Prostate gland (tissue), 2 donors: ENCODE measurements around the gene ALPK3.

Experiments used
- POLR2A ChIP-seq: fragments of 450-650 bp; IDR thresholded peaks from one replicate; pipeline ENCODE4 v1.6.1; 2016; ENCODE audit warnings: antibody characterized with exemption, mild to moderate bottlenecking
- TF ChIP-seq, protein P1 (sequence below), 4 experiments: fragments of 200-600 bp in 2 of 4; fragments of 450-650 bp in 2 of 4; sonication (generic) in 2 of 4; IDR thresholded peaks; 1 replicate in 3 of 4; 2 replicates in 1 of 4; pipeline ENCODE4 v1.5.1; 2016 to 2019; ENCODE audit warnings: antibody characterized with exemption in 4 of 4, mild to moderate bottlenecking in 2 of 4, moderate library complexity in 2 of 4

DNA sequence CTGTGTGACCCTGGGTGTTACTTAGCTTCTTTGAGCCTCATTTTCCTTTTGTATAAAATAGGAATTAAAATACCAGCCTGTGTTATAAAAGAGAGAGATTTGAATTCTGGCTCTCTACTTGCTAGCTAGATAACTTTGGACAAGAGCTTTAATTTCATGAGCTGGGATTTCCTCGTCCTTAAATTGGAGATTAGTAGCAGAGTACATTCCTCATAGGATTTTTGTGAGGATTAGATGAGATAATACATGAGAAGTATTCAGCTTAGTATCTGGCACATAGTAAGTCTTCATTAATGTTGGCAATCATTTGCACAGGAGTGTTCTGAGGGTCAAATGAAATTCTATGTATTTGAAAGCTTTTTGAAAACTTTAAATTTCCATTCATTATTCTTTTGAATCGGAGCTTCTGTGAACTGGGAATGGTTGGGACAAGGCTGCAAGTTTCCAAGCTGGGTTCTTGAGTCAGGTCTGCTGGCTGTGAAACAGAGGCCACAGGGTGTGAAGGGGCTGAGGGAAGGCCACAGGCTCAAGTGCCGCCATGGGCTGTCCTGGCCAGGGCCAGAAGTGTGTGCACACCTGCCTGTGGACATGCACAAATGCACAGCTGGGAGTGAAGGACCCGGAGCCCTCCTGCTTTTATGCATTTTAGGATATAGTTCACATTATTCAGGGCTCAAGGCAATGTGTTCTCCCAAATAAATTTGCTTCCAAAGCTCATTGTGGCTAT lies 17.2 kb downstream of the ALPK3 start:
- TF ChIP-seq, protein P1, sequence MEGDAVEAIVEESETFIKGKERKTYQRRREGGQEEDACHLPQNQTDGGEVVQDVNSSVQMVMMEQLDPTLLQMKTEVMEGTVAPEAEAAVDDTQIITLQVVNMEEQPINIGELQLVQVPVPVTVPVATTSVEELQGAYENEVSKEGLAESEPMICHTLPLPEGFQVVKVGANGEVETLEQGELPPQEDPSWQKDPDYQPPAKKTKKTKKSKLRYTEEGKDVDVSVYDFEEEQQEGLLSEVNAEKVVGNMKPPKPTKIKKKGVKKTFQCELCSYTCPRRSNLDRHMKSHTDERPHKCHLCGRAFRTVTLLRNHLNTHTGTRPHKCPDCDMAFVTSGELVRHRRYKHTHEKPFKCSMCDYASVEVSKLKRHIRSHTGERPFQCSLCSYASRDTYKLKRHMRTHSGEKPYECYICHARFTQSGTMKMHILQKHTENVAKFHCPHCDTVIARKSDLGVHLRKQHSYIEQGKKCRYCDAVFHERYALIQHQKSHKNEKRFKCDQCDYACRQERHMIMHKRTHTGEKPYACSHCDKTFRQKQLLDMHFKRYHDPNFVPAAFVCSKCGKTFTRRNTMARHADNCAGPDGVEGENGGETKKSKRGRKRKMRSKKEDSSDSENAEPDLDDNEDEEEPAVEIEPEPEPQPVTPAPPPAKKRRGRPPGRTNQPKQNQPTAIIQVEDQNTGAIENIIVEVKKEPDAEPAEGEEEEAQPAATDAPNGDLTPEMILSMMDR (IDR thresholded peaks at IDR 0.05) = no peak
- no peak for TF ChIP-seq POLR2A
